HG02970 (cell line): ENCODE measurements around the gene EIF4G3.
"Not testable (repeated sequence)": the region's sequence is repeated elsewhere in the genome, so short reads cannot be mapped to it uniquely, and the experiment has no call there.

Experiments
- ATAC-seq: cut with Tn5 transposase; IDR thresholded peaks from one replicate; pipeline ENCODE4 v1.9.1; 2021; ENCODE audit warnings: mild to moderate bottlenecking, moderate library complexity, moderate number of reproducible peaks; ENCODE audit not compliant: unreplicated experiment, low FRiP score

Gene EIF4G3

DNA sequence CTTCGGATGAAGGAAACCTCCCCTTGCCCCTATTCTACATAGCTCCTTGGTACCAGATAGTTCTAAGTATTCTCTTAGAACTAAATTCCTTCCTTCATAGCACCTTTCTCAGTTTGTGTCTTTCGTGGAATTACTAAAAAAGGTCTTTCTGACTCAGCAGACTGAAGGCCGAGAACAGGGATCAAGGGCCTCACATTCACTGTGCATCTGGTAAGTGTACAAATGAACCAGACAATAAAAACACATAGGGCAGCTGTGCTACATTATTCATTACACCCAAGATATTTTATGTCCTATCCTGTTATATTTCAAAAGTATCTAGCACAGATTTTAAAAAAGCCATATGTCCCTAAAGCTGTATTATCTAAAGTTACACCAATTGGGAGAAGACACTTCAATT lies 326.7 kb downstream of the EIF4G3 start:
- no peak for ATAC-seq

DNA sequence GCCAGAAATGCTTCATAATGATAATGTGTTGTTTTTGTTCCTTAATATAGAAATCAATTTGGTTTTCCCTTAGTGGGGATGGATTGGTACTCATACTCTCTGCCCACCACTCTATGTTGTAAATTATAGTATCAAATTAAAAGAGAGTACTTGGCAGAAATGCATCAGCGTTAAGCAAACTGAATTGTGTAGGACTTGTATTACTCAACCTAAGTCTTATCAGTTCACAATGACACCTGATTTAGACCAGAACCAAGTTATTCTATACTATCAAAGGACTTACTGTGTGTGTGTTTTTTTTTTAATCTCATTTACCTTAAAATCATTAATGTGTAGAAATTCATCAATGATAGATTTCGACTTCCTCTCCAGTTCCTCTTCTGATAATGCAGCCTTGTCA lies 327.6 kb downstream of the EIF4G3 start:
- ATAC-seq = no peak

- ATAC-seq = no peak
These were observed 328.5 kb downstream of the EIF4G3 start for GRCh38 chr1:20848162-20848561.

- no peak for ATAC-seq
These were observed 329.1 kb downstream of the EIF4G3 start for GRCh38 chr1:20847611-20848080.

DNA sequence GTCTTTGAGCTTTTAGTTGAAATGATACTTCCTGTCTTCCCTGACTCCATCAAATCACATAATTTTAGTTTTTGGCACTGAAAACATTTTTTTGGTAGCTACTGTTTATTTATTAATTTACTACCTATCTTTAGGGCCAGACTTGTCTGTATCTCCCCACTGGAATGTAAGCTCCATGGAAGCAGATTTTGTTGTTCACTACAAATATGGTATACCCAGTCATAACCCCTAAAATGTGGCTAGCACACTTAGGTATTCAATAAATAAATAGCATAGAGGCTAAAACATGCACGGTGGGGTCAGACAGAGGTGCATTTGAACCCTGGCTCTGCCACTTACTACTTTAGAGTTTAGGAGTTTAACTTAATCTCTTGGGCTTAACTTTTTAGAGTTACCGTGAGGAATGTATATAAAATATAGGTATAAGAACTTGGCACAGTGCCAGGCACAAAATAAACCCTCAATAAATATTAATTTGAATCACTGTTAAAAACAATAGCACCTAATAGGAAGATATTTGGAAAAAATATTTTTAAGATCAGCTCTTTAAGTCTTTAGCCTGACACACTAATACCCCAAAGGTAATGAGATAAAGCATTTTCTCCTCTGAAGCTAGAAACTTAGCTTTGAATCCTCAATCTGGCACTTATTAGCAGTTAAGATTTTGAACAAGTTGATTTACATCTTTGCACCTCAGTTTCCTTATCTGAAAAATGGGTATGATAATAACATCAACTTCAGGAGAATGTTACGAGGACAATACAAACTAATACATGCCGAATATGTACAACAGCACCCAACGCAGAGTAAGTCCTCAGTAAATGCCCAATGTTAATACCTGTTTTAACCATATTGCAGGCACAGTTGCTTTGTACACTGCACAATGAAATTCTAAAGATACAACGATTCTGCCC lies 330.0 kb downstream of the EIF4G3 start:
- no peak for ATAC-seq

DNA sequence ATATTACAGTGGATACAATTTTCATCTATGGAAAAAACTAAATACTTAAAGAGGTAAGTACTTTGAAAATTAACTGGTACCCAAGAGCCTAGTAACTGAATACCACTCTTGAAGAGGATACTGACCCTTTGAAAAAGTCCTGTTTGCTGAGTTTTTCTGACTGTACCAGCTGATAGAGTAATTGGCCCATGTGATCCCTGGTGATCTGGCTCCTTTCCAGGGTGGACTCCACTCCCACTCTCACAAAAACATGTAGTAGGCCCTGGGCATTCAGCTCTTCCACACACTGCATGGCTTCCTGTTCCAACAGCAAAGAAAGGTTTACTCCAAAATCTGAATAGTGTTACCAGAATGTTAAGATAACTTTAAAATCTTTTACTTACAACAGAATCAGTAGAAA lies 336.0 kb downstream of the EIF4G3 start:
- ATAC-seq = no peak

DNA sequence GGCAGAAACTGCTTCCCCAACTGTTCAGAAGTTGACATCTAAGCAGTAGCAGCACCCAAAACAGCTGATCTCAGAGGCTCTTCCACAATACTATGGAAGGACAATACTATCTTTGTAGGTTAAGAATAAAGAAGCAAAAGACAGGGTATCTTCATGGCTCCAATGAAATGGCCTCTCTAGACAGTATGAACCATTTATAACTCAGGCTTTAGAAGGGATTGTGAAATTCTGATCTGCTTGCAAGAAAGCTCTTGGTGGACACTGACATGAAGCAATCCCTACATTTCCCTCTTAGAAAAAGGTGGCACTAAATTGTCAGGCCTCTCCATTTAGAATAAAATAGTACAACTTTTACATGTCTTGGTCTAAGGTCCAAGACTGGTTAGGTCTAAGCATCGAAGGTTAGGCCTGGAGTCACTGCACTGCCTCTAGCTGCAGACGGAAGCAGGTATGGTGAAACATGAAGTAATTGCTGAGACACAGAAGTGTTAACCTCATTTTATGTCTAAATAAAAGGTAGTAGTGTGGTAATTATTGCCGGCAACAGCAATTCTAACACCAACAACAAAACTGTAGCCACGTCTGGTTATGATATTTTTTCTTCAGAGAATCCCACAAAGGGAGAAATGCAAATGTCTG lies 339.0 kb downstream of the EIF4G3 start:
- no peak for ATAC-seq

- no peak for ATAC-seq
These were observed 340.5 kb downstream of the EIF4G3 start for GRCh38 chr1:20836230-20836629.

- no peak for ATAC-seq
These were observed 341.9 kb downstream of the EIF4G3 start for GRCh38 chr1:20834780-20835179.

DNA sequence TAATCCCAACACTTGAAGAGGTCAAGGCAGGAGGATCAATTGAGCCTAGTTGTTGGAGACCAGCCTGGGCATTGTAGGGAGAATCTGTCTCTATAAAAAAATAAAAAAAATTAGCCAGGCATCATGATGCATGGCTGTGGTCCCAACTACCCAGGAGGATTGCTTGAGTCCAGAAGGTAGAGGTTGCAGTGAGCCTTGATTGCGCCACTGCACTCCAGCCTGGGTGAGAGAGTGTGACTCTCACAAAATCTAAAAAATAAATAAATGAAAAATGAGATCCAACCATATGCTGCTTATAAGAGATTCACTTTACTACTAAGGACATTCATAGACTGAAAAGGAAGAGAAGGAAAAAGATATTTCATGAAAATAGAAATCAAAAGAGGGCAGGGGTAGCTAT lies 342.5 kb downstream of the EIF4G3 start:
- ATAC-seq = no peak

- no peak for ATAC-seq
These were observed 346.3 kb downstream of the EIF4G3 start for GRCh38 chr1:20830378-20830777.

DNA sequence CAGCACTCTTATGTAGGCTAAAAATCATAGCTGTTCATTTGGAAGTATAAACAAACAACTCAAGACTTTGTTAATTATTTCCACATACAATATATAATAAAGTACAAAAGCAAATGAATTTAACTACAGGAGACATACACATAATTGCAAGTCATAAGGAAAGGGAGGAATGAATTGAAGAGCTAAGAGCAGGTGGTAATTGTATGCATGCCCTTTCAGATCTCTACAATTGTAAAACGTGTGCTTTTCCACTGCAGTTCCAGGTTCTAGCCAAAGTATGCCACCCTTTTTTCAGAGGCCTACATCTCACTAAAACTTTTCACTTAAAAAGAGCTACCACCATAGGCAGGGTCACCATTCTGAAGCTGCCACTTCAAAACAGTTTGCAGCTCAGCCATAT lies 346.8 kb downstream of the EIF4G3 start:
- ATAC-seq = no peak

DNA sequence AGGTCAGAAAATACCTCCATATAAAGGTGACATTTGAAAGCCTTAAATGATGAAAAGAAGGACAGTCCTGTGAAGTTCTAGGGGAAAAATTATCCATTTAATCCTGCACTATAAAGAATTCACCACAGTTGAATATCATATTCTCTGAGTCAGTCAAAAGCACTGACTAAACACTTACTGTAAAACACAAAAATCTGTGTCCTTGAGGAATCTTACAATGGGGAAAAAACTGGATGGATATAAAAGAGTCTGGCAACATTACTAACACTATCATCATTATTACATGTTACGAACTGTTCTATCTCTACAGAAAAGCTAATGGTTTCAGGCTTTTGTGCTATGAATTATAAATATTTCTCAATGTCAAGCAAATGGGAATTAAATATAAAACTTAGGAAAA lies 347.2 kb downstream of the EIF4G3 start:
- no peak for ATAC-seq

GRCh38 chr1:20823845-20824244 lies 352.9 kb downstream of the EIF4G3 start:
- ATAC-seq = no peak

DNA sequence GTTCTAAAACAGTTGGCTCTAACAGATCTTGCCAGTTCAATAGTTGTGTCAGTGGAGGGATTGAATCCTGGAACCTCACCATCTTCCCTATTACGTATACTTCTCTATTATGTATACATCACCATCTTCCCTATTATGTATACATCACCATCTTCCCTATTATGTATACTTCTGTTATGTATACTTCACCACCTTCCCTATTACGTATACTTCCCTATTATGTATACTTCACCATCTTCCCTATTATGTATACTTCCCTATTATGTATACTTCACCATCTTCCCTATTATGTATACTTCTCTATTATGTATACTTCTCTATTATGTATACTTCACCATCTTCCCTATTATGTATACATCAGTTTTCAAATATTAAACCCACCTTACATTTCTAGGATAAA lies 355.2 kb downstream of the EIF4G3 start:
- no peak for ATAC-seq

DNA sequence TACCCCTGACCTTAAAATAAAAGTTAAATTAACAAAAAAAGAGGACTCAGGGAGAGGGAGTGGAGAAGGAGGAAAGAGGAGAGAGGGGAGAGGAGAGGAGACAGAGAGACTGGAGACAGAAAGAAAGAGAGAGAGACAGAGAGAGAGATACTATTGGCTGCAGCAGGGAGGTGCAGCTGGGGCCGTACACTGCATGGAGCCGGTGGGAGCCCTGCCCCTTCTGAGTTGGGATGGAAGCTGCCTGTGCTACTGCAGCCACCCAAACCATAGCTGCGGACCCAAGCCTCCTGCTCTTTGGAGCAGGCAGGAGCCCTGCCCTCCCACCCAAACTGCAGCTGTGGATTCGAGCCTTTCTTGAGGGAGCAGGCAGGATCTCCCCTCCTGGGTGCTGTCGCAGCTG lies 356.9 kb downstream of the EIF4G3 start:
- no peak for ATAC-seq

DNA sequence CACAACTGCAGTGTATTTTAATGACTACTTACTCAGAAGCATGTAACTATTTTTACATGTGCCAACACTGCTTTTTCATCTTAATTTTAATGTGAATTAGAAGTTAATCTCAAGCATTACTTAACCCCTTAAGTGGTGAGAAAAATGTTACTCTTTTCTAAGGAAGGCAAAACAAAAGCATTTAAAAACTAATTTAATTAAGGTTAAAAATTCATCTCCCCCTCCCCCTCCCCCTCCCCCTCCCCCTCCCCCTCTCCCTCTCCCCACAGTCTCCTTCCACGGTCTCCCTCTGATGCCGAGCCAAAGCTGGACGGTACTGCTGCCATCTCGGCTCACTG lies 362.2 kb downstream of the EIF4G3 start:
- no peak for ATAC-seq

GRCh38 chr1:20811916-20812315 lies 364.8 kb downstream of the EIF4G3 start:
- no peak for ATAC-seq

GRCh38 chr1:20793236-20793635 lies 383.5 kb downstream of the EIF4G3 start:
- no peak for ATAC-seq

DNA sequence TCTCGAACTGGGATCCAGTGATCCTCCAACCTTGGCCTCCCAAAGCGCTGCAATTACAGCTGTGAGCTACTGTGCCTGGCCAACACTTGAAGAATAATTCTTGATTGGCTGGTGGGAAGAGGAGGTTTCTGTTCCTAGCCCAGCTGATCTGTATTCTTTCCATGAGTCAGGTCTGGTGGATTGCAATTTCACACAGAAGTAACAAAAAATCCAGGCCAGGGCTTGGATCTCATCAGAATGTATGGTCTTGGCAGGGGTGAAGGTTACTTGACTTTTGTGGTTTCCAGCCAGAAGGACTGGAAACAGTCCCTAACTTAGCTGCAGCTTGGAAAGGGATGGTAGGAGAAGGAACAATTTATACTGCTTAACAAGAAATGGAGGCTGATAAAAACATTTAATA lies 384.5 kb downstream of the EIF4G3 start:
- no peak for ATAC-seq

DNA sequence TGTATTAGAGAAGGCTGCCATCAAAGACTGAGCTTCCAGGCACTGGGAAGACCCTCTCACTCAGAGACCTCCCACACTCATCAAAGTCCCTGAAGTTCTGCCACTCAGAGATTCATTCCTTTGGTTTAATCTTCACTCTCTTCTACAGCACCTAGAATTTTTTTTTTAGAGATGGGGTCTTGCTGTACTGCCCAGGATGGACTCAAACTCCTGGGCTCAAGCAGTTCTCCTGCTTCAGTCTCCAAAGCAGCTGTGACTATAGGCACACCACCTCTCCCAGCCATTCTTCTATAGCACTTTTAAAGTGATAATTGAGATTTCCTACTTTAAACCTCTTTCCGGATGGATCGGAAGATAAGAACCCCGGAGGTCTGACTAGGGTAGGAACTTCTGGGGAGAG lies 385.9 kb downstream of the EIF4G3 start:
- no peak for ATAC-seq

GRCh38 chr1:20789598-20789997 lies 387.1 kb downstream of the EIF4G3 start:
- ATAC-seq = not testable (repeated sequence)
